ENCODE data around the gene LMX1B. TPM values are rescaled to one million over a fixed set of nuclear protein-coding genes. Genes with fewer than 3 reads are reported as not detected.
"Not testable (repeated sequence)": the region's sequence is repeated elsewhere in the genome, so short reads cannot be mapped to it uniquely, and the experiment has no call there.

The LMX1B gene
- total RNA-seq (2014; rRNA removed; shearing (Covaris generic); ENCODE audit: low replicate concordance) = not detected in 2 replicates

DNA sequence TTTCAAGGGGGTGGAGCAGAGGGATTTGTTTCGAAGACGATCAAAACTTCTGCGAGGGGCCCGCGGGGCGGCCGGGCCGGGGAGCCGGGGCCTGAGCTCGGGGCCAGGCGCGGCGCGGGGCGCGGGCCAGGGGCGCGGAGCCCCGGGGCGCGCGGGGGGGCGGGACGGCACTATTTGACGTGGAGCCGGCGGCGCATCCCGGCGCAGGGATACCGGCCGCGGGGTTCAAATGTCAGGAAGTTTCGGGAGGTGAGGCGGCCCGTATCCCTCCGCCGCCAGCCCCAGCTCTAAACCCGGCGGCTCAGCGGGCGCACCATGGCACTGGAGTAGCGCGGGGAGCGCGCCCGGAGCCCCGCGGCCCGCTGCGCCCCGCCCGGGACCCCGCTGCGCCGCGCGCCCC, at the start of gene LMX1B:
Gene LMX1B, plus strand, starts transcription at position 278 of the 400 bp plus-strand sequence. CDS start 522 bp downstream, outside the sequence.
- Histone ChIP-seq H3K9ac (ENCODE audit: low read length) (no peak within 1 kb of the TSS), H3K4me2 (ENCODE audit: low read depth, low read length, poor library complexity, severe bottlenecking) (no peak within 1 kb of the TSS), H3K9me3 (ENCODE audit: low read length) (no peaks in the 10 kb centered on the region), H3K4me1 (ENCODE audit: low read length) (no peaks in the 10 kb centered on the region), H3K79me2 (ENCODE audit: low read length) (no peaks in the 10 kb centered on the region), H4K20me1 (ENCODE audit: insufficient read depth, low read depth, low read length) (no peaks in the 10 kb centered on the region), H3K27me3 (ENCODE audit: low read length) (no peaks in the 10 kb centered on the region), H3K4me3 (ENCODE audit: low read length) (no peak within 1 kb of the TSS), H3K36me3 (ENCODE audit: insufficient read depth, low read length) (no peaks in the 10 kb centered on the region), H3K27ac (ENCODE audit: low read length) (no peak within 1 kb of the TSS), H2AFZ (ENCODE audit: low read length) (no peak within 1 kb of the TSS), H3K9me2 (replicated peaks; ENCODE audit: insufficient read depth, low read length) (no peaks in the 10 kb centered on the region)
- DNase-seq = no peak

GRCh38 chr9:126564128-126564527, 49.6 kb upstream of the LMX1B start:
- no peaks in the 10 kb centered on the region for H3K27me3 ChIP-seq (ENCODE audit: low read length)
- no peaks in the 10 kb centered on the region for H3K79me2 ChIP-seq (ENCODE audit: low read length)
- H3K4me2 ChIP-seq (ENCODE audit: low read depth, low read length, poor library complexity, severe bottlenecking) = no peak overlapping the region
- H3K27ac ChIP-seq (ENCODE audit: low read length) = no peak overlapping the region
- H3K9me3 ChIP-seq (ENCODE audit: low read length) = no peaks in the 10 kb centered on the region
- H3K36me3 ChIP-seq (ENCODE audit: insufficient read depth, low read length) = no peaks in the 10 kb centered on the region
- H3K4me1 ChIP-seq (ENCODE audit: low read length) = no peaks in the 10 kb centered on the region
- no peak overlapping the region for H3K9ac ChIP-seq (ENCODE audit: low read length)
- no peaks in the 10 kb centered on the region for H4K20me1 ChIP-seq (ENCODE audit: insufficient read depth, low read depth, low read length)
- no peak overlapping the region for H3K4me3 ChIP-seq (ENCODE audit: low read length)
- H3K9me2 ChIP-seq (replicated peaks; ENCODE audit: insufficient read depth, low read length) = no peaks in the 10 kb centered on the region
- H2AFZ ChIP-seq (ENCODE audit: low read length) = no peak overlapping the region
- DNase-seq = no peak

GRCh38 chr9:126564716-126565115, 49.0 kb upstream of the LMX1B start:
- Histone ChIP-seq H3K9ac (ENCODE audit: low read length) (no peak overlapping the region), H2AFZ (ENCODE audit: low read length) (no peak overlapping the region), H3K79me2 (ENCODE audit: low read length) (no peaks in the 10 kb centered on the region), H3K4me1 (ENCODE audit: low read length) (no peaks in the 10 kb centered on the region), H3K36me3 (ENCODE audit: insufficient read depth, low read length) (no peaks in the 10 kb centered on the region), H4K20me1 (ENCODE audit: insufficient read depth, low read depth, low read length) (no peaks in the 10 kb centered on the region), H3K27me3 (ENCODE audit: low read length) (no peaks in the 10 kb centered on the region), H3K9me3 (ENCODE audit: low read length) (no peaks in the 10 kb centered on the region), H3K27ac (ENCODE audit: low read length) (no peak overlapping the region), H3K9me2 (replicated peaks; ENCODE audit: insufficient read depth, low read length) (no peaks in the 10 kb centered on the region), H3K4me2 (ENCODE audit: low read depth, low read length, poor library complexity, severe bottlenecking) (no peak overlapping the region), H3K4me3 (ENCODE audit: low read length) (no peak overlapping the region)
- peak; percentile 51 for DNase-seq

GRCh38 chr9:126565336-126566128, 48.2 kb upstream of the LMX1B start:
- Histone ChIP-seq H3K9me3 (ENCODE audit: low read length) (no peaks in the 10 kb centered on the region), H4K20me1 (ENCODE audit: insufficient read depth, low read depth, low read length) (no peaks in the 10 kb centered on the region), H3K9me2 (replicated peaks; ENCODE audit: insufficient read depth, low read length) (no peaks in the 10 kb centered on the region), H3K27me3 (ENCODE audit: low read length) (no peaks in the 10 kb centered on the region), H3K9ac (ENCODE audit: low read length) (no peak overlapping the region), H3K4me2 (ENCODE audit: low read depth, low read length, poor library complexity, severe bottlenecking) (no peak overlapping the region), H3K4me3 (ENCODE audit: low read length) (no peak overlapping the region), H3K4me1 (ENCODE audit: low read length) (no peaks in the 10 kb centered on the region), H2AFZ (ENCODE audit: low read length) (no peak overlapping the region), H3K36me3 (ENCODE audit: insufficient read depth, low read length) (no peaks in the 10 kb centered on the region), H3K79me2 (ENCODE audit: low read length) (no peaks in the 10 kb centered on the region), H3K27ac (ENCODE audit: low read length) (no peak overlapping the region)
- DNase-seq = no peak

GRCh38 chr9:126569036-126569435, 44.7 kb upstream of the LMX1B start:
- Histone ChIP-seq H3K27ac (ENCODE audit: low read length) (no peak overlapping the region), H3K27me3 (ENCODE audit: low read length) (no peaks in the 10 kb centered on the region), H3K4me2 (ENCODE audit: low read depth, low read length, poor library complexity, severe bottlenecking) (no peak overlapping the region), H3K4me3 (ENCODE audit: low read length) (no peak overlapping the region), H3K9me2 (replicated peaks; ENCODE audit: insufficient read depth, low read length) (no peaks in the 10 kb centered on the region), H3K79me2 (ENCODE audit: low read length) (no peaks in the 10 kb centered on the region), H2AFZ (ENCODE audit: low read length) (no peak overlapping the region), H3K9me3 (ENCODE audit: low read length) (no peaks in the 10 kb centered on the region), H3K36me3 (ENCODE audit: insufficient read depth, low read length) (no peaks in the 10 kb centered on the region), H3K4me1 (ENCODE audit: low read length) (no peaks in the 10 kb centered on the region), H4K20me1 (ENCODE audit: insufficient read depth, low read depth, low read length) (no peaks in the 10 kb centered on the region), H3K9ac (ENCODE audit: low read length) (no peak overlapping the region)
- DNase-seq = no peak

- H2AFZ ChIP-seq (ENCODE audit: low read length) = no peak overlapping the region
- H3K9ac ChIP-seq (ENCODE audit: low read length) = no peak overlapping the region
- H3K4me2 ChIP-seq (ENCODE audit: low read depth, low read length, poor library complexity, severe bottlenecking) = no peak overlapping the region
- H3K27ac ChIP-seq (ENCODE audit: low read length) = no peak overlapping the region
- no peak for DNase-seq
- no peak overlapping the region for H3K4me3 ChIP-seq (ENCODE audit: low read length)
- H3K27me3 ChIP-seq (ENCODE audit: low read length) = no peaks in the 10 kb centered on the region
- no peaks in the 10 kb centered on the region for H3K79me2 ChIP-seq (ENCODE audit: low read length)
- H3K9me3 ChIP-seq (ENCODE audit: low read length) = no peaks in the 10 kb centered on the region
- no peaks in the 10 kb centered on the region for H3K36me3 ChIP-seq (ENCODE audit: insufficient read depth, low read length)
- no peaks in the 10 kb centered on the region for H4K20me1 ChIP-seq (ENCODE audit: insufficient read depth, low read depth, low read length)
- no peaks in the 10 kb centered on the region for H3K4me1 ChIP-seq (ENCODE audit: low read length)
- H3K9me2 ChIP-seq (replicated peaks; ENCODE audit: insufficient read depth, low read length) = no peaks in the 10 kb centered on the region
Measured at GRCh38 chr9:126578029-126578428, 35.7 kb upstream of the LMX1B start.

- H2AFZ ChIP-seq (ENCODE audit: low read length); H3K9me2 ChIP-seq (replicated peaks; ENCODE audit: insufficient read depth, low read length); H3K4me3 ChIP-seq (ENCODE audit: low read length); H3K4me1 ChIP-seq (ENCODE audit: low read length); H4K20me1 ChIP-seq (ENCODE audit: insufficient read depth, low read depth, low read length); H3K27ac ChIP-seq (ENCODE audit: low read length); H3K9me3 ChIP-seq (ENCODE audit: low read length); H3K9ac ChIP-seq (ENCODE audit: low read length); H3K36me3 ChIP-seq (ENCODE audit: insufficient read depth, low read length); H3K4me2 ChIP-seq (ENCODE audit: low read depth, low read length, poor library complexity, severe bottlenecking); H3K27me3 ChIP-seq (ENCODE audit: low read length); H3K79me2 ChIP-seq (ENCODE audit: low read length); DNase-seq: not testable (repeated sequence)
Measured at GRCh38 chr9:126580319-126580718, 33.4 kb upstream of the LMX1B start.

GRCh38 chr9:126581893-126582292, 31.8 kb upstream of the LMX1B start:
- H3K9me3 ChIP-seq (ENCODE audit: low read length) = no peaks in the 10 kb centered on the region
- no peaks in the 10 kb centered on the region for H4K20me1 ChIP-seq (ENCODE audit: insufficient read depth, low read depth, low read length)
- H3K4me3 ChIP-seq (ENCODE audit: low read length) = no peak overlapping the region
- no peaks in the 10 kb centered on the region for H3K4me1 ChIP-seq (ENCODE audit: low read length)
- H3K79me2 ChIP-seq (ENCODE audit: low read length) = no peaks in the 10 kb centered on the region
- no peak for DNase-seq
- no peak overlapping the region for H3K27ac ChIP-seq (ENCODE audit: low read length)
- H3K36me3 ChIP-seq (ENCODE audit: insufficient read depth, low read length) = no peaks in the 10 kb centered on the region
- H3K27me3 ChIP-seq (ENCODE audit: low read length) = no peaks in the 10 kb centered on the region
- H2AFZ ChIP-seq (ENCODE audit: low read length) = no peak overlapping the region
- H3K9me2 ChIP-seq (replicated peaks; ENCODE audit: insufficient read depth, low read length) = no peaks in the 10 kb centered on the region
- no peak overlapping the region for H3K9ac ChIP-seq (ENCODE audit: low read length)
- no peak overlapping the region for H3K4me2 ChIP-seq (ENCODE audit: low read depth, low read length, poor library complexity, severe bottlenecking)

All from Karpas-422 (cell line).